C4-2B (cell line): Measurements from ENCODE around the gene PRR14.

Source experiments
- H3K27ac ChIP-seq: fragments of 450-650 bp; 2 replicates; pipeline ENCODE4 v1.5.1; 2017
- CTCF ChIP-seq: fragments of 450-650 bp; conservative IDR thresholded peaks from 2 replicates; pipeline ENCODE4 v1.5.1; 2017; ENCODE audit warnings: mild to moderate bottlenecking
- ZFX ChIP-seq: fragments of 450-650 bp; IDR thresholded peaks from 2 replicates; pipeline ENCODE4 v1.6.1; 2017

The PRR14 gene

GRCh38 chr16:30669026-30669902 lies 18.5 kb downstream of the PRR14 start:
- H3K27ac ChIP-seq, result no peak overlapping the region
- TF ChIP-seq ZFX (no peak), CTCF (no peak)

GRCh38 chr16:30669903-30670824 lies 19.4 kb downstream of the PRR14 start:
- no peak for TF ChIP-seq ZFX
- TF ChIP-seq CTCF, result no peak
- no peak overlapping the region for H3K27ac ChIP-seq

- no peak overlapping the region for H3K27ac ChIP-seq
- no peak for TF ChIP-seq ZFX
- TF ChIP-seq CTCF, result no peak
These were observed 24.4 kb downstream of the PRR14 start for GRCh38 chr16:30675143-30675542.

GRCh38 chr16:30677931-30678585 lies 27.3 kb downstream of the PRR14 start:
- TF ChIP-seq ZFX (no peak), CTCF (no peak)
- H3K27ac ChIP-seq, result no peak overlapping the region

GRCh38 chr16:30678586-30678970 lies 27.8 kb downstream of the PRR14 start:
- TF ChIP-seq ZFX, result no peak
- no peak for TF ChIP-seq CTCF
- H3K27ac ChIP-seq, result no peak overlapping the region

GRCh38 chr16:30680326-30680725 lies 29.6 kb downstream of the PRR14 start:
- H3K27ac ChIP-seq, result no peak overlapping the region
- no peak for TF ChIP-seq CTCF
- no peak for TF ChIP-seq ZFX
